Upper lobe of right lung (tissue), 1 donor: ENCODE results near the gene UCN. TPM values are rescaled to one million over a fixed set of nuclear protein-coding genes. Genes with fewer than 3 reads are reported as not detected.
"Not testable (repeated sequence)": the region's sequence is repeated elsewhere in the genome, so short reads cannot be mapped to it uniquely, and the experiment has no call there.

Experiments
- ATAC-seq: fragments of 200-7000 bp; cut with Tn5 transposase; one replicate; pipeline ENCODE4 v1.9.1; 2020; ENCODE audit warnings: mild to moderate bottlenecking, moderate library complexity
- DNase-seq: peaks from one replicate; pipeline ENCODE4 v3.0.0-alpha.2; 2020
- H3K27ac ChIP-seq: fragments of 200-600 bp; one replicate; pipeline ENCODE4 v1.8.0; 2022
- H3K27me3 ChIP-seq: fragments of 200-600 bp; one replicate; pipeline ENCODE4 v1.8.0; 2022; ENCODE audit warnings: mild to moderate bottlenecking
- H3K36me3 ChIP-seq: fragments of 200-600 bp; one replicate; pipeline ENCODE4 v1.8.0; 2022
- H3K4me1 ChIP-seq: fragments of 200-600 bp; one replicate; pipeline ENCODE4 v1.8.0; 2022
- H3K4me3 ChIP-seq: fragments of 200-600 bp; one replicate; pipeline ENCODE4 v1.8.0; 2022; ENCODE audit warnings: mild to moderate bottlenecking
- H3K9me3 ChIP-seq: fragments of 200-600 bp; one replicate; pipeline ENCODE4 v1.8.0; 2022
- intact Hi-C: fragments of 100-400 bp; cut with DNase I; formaldehyde crosslinking; loops from one replicate; pipeline ENCODE4 v1.11.0; 2022
- total RNA-seq: library from RNA; stranded (reverse); fragmentation: NEBNext Ultra II Directional; extraction: Animal tissue kit (Norgen Biotek cat#: 25700); gene quantifications from one replicate; pipeline ENCODE4 v1.2.1, GENCODE V29; 2021
- TF ChIP-seq, protein P1 (sequence below): fragments of 200-600 bp; IDR thresholded peaks from one replicate; pipeline ENCODE4 v1.8.0; 2022; ENCODE audit warnings: antibody characterized with exemption
- donor health status: DM: no; HTN: yes; CAD: no; lungs with severe emphysema.

Gene UCN
- total RNA-seq, 1 donor from 2014 or later, result 2.8 TPM

DNA sequence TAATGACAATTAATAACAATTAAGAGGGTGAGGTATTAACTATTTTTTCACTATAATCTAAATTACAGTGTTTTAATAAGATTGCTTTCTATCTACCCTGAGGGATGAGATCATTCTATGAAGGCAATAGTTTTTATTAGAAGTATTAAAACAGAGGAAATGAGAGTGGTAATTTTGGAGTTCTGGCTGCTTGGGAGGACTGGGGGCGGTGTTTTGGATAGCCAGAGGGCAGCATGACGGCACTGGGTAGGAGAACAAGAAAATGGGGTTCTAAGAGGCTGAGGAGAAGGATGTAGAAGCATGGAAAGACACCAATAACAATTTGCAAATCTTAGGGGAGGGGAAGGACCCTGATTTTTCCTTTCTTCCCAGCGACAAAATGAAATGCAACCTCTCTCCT, 38.1 kb downstream of the UCN start:
- intact Hi-C loops, result no loop called here
- no peak overlapping the region for H3K4me3 ChIP-seq
- DNase-seq (no peak), ATAC-seq (no peak)
- no peaks in the 10 kb centered on the region for H3K9me3 ChIP-seq
- TF ChIP-seq, protein P1, sequence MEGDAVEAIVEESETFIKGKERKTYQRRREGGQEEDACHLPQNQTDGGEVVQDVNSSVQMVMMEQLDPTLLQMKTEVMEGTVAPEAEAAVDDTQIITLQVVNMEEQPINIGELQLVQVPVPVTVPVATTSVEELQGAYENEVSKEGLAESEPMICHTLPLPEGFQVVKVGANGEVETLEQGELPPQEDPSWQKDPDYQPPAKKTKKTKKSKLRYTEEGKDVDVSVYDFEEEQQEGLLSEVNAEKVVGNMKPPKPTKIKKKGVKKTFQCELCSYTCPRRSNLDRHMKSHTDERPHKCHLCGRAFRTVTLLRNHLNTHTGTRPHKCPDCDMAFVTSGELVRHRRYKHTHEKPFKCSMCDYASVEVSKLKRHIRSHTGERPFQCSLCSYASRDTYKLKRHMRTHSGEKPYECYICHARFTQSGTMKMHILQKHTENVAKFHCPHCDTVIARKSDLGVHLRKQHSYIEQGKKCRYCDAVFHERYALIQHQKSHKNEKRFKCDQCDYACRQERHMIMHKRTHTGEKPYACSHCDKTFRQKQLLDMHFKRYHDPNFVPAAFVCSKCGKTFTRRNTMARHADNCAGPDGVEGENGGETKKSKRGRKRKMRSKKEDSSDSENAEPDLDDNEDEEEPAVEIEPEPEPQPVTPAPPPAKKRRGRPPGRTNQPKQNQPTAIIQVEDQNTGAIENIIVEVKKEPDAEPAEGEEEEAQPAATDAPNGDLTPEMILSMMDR, result no peak
- peaks cover 2% of the 10 kb centered on the region for H3K4me1 ChIP-seq
- H3K36me3 ChIP-seq, result no peaks in the 10 kb centered on the region
- no peak overlapping the region for H3K27ac ChIP-seq
- peaks cover 40% of the 10 kb centered on the region for H3K27me3 ChIP-seq

DNA sequence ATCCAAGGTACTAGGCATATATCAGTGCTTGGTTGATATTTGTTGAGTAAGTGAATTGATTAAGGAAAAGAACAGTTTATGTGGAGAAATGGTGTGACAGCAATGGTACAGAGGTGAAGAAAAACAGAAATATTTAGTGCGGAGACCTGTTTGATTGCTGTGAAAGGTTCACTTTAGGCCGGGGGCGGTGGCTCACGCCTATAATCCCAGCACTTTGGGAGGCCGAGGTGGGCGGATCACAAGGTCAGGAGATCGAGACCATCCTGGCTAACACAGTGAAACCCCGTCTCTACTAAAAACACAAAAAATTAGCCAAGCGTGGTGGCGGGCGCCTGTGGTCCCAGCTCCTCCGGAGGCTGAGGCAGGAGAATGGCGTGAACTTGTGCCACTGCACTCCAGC, 39.9 kb downstream of the UCN start:
- H3K27ac ChIP-seq, H3K4me3 ChIP-seq, H3K36me3 ChIP-seq, DNase-seq, ATAC-seq, H3K9me3 ChIP-seq, intact Hi-C loops: not testable (repeated sequence)
- peaks cover 20% of the 10 kb centered on the region for H3K4me1 ChIP-seq
- peaks cover 57% of the 10 kb centered on the region for H3K27me3 ChIP-seq

DNA sequence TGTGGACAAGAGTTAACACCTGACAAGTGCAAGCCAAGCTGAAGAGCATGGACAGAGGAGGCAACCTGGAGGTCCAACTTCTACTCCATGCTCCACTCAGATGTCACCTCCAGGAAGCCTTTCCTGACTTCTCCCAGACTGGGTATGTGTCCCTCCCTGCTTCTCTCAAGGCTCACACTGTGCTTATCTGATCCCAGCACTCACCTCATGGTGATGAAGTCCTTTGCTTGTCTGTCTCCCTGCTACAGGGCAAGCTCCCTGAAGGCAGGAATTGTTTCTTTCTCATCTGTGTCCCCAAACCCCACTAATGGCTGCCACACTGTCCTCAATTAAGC, 42.7 kb downstream of the UCN start:
- intact Hi-C loops, result no loop called here
- Histone ChIP-seq H3K27me3 (peaks cover 83% of the 10 kb centered on the region), H3K4me3 (no peak overlapping the region), H3K9me3 (no peaks in the 10 kb centered on the region), H3K27ac (no peak overlapping the region), H3K4me1 (peaks cover 29% of the 10 kb centered on the region), H3K36me3 (no peaks in the 10 kb centered on the region)
- ATAC-seq (no peak), DNase-seq (no peak)
- TF ChIP-seq, protein P1, result no peak

DNA sequence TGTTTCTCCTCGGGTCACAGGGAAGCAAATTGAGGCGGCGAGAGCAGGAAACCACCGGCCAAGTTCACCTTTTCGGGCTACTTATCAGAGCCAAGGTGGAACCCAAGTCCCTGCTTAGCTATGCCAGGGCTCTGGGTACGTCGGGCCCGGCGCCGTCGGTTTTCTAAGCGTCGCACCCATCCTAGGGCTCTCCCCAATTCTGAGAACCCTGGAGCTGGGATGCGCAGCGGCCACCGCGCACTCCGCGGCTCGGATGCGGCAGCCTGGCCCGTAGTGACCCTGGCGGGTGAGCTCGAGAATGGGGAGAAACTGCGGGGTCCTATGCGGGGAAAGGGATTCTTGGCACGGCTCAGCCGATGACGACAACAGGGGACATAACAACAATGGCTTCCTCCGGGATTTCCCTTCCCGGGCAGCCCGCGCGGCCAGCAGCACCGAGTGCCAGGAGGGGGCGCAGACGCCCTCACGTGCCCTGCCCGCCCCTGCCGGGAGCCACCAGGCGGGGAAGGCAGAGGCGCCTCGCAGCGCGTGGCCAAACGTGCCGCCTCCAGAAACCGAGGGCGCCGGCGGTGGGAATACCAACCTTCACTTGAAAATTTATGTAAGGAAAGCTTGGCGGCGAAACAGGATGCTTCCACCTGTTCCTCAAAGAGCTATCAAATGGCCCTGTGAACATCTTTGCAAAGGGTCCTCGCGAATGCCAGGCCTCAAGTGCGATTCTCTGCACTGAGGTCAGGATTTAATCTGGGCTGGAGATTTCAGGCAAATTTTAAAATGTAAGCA, 43.3 kb downstream of the UCN start:
- H3K9me3 ChIP-seq, result no peaks in the 10 kb centered on the region
- no peak overlapping the region for H3K27ac ChIP-seq
- DNase-seq, result peak; percentile 85
- intact Hi-C loops, result no loop called here
- ATAC-seq, result peak; percentile 79
- H3K27me3 ChIP-seq, result peaks cover 85% of the 10 kb centered on the region
- peaks cover 29% of the 10 kb centered on the region for H3K4me1 ChIP-seq
- no peaks in the 10 kb centered on the region for H3K36me3 ChIP-seq
- TF ChIP-seq, protein P1, result peak; percentile 57
- H3K4me3 ChIP-seq, result peak overlapping the region; percentile 41

- H3K4me3 ChIP-seq, result peak overlapping the region; percentile 41
- TF ChIP-seq, protein P1, result no peak
- peaks cover 29% of the 10 kb centered on the region for H3K4me1 ChIP-seq
- intact Hi-C loops, result no loop called here
- no peaks in the 10 kb centered on the region for H3K9me3 ChIP-seq
- no peak for DNase-seq
- H3K27me3 ChIP-seq, result peaks cover 85% of the 10 kb centered on the region
- no peak overlapping the region for H3K27ac ChIP-seq
- no peaks in the 10 kb centered on the region for H3K36me3 ChIP-seq
- ATAC-seq, result peak; percentile 22
Measured at GRCh38 chr2:27264253-27264752, 43.9 kb downstream of the UCN start.

DNA sequence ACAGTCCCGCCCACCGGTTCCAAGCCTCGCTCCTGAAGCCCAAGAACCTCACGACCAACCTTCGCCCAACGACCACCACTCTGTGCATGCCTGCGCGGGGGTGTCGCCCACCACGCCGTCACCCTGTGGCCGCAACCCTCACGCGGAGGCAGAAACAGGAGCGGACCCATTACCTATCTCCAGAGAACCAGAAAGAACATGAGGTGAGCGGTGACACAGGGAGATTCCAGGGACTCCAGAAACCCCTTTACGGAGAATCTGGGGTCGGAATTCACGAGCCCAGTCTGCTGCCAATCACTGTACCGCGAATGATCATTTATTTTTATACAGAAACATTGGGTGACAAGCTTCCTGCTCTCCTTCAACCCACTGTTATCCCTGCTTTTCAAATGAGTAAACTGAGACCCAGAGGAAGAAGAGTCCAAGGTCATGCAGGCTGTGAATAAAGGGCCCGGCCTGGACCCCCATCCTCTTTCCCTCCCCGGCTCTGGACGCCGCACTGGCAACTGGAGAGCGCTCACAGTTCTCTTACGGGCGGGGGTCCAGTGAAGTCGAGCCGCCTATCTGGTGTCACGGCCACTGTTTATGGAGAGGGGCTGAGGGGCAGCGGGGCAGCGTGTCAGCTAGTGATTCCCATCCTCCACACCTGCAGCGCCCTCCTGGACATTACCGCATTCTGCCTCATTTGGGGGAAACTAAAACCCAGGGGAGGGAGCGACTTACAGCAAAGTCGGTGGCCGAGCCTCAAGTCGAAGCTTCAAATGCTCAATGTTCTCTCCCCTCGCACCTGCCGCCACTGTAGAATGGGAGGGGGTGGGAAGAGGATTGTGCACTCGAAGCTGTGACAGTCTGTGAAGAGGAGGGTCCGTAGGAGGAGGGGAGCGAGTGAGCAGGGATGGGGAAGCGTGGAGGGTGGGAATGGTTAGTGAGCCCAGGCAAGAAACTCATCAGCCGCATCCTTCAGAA, 44.7 kb downstream of the UCN start:
- intact Hi-C loops, result no loop called here
- no peaks in the 10 kb centered on the region for H3K9me3 ChIP-seq
- TF ChIP-seq, protein P1, result no peak
- H3K27ac ChIP-seq, result no peak overlapping the region
- H3K27me3 ChIP-seq, result peaks cover 90% of the 10 kb centered on the region
- DNase-seq (no peak), ATAC-seq (no peak)
- H3K4me1 ChIP-seq, result peaks cover 29% of the 10 kb centered on the region
- peak overlapping the region; percentile 44 for H3K4me3 ChIP-seq
- H3K36me3 ChIP-seq, result no peaks in the 10 kb centered on the region
